Stimulated activated CD8-positive, alpha-beta memory T cell treated with anti-CD3 and anti-CD28 coated beads, Interleukin-2, amount 100 ng/mL, for 1 hour (primary cell): ENCODE results near the gene CACNB4.

Experiments
- DNase-seq, 2 donors: peaks; one replicate each; pipeline ENCODE4 v3.0.0-alpha.2; 2020; ENCODE audit warnings: low read depth in 2 of 2

CACNB4 gene

DNA sequence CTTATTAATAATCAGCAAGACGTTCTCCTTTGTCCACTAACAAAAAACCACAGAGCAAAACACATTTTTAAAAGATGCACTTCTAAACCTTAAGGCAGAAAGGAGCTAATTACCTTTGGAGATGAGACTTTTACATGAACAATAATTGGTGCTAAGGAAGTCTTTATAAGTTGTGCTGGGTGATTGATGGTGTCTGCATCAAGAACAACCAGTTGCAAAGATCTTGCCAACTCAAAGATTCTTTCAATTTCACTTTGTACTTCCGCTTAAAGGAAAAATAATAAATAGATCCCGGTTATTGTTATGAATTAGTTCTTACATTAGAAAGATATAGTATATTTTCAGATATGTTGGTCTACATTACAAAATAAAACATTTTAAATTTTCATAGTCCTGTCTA lies 243.7 kb downstream of the CACNB4 start:
- DNase-seq: no peak

DNA sequence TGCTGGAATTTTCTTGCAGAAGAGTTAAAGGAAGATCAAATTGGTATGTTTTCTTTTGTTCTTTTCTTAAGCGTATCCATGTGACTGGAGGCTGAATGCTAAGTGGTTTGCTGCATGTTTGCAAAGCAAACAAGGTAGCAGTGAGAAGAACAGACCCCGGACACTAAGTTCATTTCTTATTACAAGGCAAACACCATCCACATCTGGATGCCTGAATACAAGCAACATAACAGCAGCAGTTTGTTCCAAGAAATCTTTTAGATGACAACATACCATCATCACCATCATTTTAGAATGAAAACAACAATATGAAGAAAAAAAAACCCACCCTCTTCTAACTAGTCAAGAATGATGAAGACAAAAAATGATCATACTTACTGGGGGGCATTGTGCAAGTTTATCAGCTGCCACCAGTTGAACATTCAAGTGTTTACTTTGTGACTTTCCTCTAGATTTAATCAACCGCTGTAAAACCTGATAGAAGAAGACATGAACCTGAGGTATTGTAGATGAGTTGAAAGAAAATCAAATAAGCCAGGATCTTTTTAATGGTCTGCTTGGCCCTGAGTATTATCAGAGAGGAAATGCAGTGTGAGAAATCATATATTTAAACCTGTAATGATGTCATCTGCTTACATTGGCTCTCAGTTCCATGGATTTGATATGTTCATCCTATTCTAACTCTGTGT lies 245.6 kb downstream of the CACNB4 start:
- no peak for DNase-seq

DNA sequence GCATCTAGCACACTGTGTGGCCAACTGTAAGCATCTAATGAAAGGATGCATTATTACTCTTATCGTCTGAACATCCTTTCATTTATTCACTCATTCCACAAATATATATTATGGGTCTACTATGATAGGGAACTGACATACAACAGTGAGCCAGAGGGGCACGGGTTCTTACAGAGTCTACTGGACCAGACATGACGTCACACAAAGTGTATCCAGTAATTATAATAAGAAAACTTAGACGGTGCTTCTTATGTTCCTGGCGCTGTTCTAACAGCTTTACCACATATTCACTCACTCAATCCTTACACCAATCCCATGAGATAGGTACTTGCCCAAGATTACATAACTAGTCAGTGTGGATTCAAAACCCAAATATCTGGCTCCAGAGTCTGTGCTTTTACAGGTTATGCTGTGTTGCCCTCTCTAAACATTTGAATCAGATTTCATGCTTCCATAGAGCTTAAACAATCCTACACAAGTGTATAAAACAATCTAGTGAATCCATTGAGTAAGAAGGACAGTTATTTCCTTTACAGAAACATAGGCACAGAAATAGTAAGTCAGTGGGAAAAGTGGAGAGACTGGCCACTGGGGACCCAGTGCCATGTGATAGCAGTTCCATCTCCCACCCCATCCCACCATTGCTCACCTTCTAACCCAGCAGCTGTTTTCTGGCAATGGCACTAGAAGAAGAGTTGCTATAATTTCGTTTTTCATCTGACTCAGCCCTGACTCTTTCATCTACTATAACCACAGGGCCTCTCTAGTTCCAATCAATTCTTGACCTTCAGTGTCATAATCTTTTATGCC lies 246.4 kb downstream of the CACNB4 start:
- DNase-seq: no peak

DNA sequence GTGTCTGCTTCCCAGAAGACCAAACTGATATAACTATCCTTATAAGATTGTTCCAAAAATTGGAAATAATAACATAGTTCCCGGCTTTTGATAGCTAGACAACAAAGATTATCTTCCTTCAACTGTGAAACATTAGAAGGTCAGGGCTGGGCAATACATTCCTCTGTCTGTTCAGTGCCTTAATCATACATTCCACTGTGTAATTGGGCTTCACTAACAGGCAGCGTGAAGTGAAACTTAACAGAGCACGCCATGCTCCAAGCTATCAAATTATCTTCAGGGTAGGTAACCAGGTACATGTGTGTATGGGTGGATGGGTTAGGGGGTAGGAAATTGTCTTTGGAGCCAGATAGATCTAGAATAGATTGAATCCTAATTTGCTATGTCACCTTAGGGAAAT lies 247.1 kb downstream of the CACNB4 start:
- no peak for DNase-seq

DNA sequence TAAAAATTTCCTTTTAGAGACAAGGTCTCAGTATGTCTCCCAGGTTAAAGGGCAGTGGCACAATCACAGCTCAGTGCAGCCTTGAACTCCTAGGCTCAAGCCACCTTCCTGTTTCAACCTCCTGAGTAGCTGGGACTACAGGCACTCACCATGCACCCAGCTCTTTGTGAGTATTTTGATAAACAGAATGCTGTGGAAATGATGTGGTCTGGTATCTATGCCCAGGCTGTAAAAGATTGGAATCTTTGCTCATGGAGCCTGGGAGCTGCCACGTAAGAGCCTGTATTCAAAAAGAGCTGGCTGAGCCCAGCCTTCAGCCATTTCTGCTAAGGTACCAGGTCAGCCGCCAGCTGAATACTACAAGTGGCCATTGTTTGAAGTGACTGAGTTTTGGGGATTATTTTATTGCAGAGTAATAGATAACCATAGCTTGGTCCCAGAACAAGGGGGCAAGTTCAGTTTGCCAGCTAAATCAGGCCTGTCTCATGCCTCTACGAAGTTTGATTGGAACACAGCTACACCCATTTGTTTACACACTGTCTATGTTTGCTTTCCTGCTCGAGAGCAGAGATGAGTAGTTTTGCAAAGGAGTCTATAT lies 249.3 kb downstream of the CACNB4 start:
- DNase-seq: no peak

DNA sequence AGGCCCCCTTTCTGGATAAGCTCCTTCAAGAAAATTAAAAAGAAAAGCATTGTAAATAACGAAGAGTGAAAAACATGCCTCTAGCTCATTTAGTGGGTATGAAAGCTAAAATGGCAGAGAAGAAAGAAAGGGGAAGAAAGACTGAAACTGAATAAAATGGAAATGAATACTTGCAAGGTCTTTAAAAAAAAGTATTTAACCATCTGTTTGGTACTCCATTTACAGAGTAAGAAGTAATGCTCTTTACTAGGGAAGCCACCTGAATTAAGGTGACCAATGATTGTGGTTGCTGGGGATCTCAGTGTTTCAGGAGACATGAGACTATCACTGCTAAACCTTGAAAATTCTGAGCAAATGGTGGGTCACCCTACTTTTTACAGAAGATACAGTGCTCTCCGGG lies 253.0 kb downstream of the CACNB4 start:
- no peak for DNase-seq

DNA sequence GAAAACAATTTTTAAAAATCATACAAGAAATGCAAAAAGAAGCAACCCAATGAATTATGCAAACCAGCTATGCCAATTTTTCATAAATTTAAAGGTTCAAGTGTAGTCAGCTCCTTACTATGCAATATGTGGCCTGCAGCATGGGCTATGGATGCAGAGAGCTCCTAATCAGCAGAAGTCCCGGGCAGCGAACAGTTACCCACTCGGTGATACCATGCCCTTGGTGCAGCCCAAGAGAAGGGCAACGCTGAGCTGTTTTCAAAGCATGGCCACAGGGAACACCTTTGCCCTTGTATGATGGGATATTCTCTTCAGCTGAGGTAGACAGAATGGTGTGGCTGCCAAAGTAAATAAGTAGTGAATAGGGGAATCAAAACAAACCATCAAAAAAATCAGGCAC lies 253.4 kb downstream of the CACNB4 start:
- no peak for DNase-seq

DNA sequence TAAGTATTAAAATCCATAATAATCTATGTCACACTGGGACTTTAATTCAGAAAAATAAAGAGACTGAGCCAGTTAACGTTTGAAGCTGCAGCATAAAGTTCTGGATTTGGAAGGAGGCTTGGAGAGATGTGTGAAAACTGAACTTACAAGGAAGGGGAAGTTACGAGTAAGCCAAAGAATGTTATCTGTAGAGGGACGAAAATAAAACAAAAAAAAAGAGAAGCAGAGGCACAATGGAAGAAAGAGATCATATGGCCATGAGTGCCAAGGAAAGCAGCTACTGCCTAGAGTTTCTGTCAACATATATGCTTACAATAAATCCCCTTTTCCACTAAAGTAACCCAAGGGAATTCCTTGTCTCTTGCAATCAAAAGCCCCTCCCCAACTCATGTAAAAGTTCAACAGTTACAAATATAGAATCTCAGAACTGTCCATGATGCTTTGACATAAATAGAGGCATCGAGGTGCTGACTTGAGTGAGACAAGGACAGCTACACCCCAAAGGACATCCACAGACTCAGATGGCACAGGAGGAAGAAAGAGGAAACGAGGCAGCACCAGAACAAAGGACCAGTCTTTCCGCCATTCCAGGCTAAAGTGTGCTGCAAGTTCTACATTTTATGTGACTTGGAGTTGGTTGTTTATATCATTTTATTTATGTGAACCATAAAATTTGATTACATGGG lies 254.5 kb downstream of the CACNB4 start:
- DNase-seq: no peak

DNA sequence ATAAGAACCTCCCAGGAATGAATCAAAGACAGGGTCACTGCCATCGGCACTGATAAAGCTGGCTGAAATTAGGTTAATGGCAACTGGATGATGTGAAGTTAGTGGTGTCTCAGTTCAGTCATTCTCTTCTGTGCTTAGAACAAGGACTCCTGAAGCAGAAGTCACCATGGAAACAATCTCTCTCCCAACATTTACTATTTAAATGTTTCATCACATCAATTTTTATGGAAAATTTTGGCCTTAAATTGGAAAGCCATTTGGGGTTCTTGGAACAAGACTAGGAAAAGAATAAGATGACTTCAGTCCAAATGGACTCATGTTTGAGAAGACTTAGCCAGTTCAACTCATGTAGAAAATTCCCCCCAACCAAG lies 255.2 kb downstream of the CACNB4 start:
- no peak for DNase-seq

DNA sequence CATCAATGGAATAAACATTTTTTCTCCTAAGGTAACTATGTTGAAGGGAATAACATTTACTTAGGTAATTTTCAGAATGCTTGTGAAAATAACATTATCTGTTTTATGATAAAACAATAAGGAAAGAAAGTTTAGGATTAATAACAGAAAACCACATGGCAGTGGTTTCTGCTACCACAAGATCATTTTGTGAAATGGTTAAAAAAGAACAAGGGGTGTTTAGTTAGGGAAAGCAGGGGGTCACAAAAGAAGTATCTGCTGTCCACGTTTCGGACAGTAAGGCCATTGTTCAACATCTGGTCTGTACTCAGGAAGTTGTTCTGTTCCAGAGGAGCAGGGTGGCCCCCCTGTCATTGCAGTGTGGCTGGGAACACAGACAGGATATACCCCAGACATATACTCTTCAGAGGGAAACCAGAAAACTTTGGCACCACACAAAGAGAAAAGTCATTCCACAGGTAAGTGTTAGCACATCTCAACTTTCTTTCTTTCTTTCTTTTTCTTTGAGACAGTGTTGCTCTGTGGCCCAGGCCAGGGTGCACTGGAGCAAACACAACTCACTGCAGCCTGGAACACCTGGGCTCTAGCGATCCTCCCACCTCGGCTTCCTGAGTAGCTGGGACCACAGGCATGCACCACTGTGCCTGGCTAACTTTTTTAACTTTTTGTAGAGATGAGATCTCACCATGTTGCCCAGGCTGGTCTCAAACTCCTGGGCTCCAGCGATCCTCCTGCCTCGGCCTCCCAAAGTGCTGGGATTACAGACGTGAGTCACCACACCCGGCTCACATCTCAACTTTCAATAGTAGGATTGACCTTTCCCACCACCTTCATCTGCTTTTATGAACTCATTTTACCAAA lies 255.8 kb downstream of the CACNB4 start:
- no peak for DNase-seq

DNA sequence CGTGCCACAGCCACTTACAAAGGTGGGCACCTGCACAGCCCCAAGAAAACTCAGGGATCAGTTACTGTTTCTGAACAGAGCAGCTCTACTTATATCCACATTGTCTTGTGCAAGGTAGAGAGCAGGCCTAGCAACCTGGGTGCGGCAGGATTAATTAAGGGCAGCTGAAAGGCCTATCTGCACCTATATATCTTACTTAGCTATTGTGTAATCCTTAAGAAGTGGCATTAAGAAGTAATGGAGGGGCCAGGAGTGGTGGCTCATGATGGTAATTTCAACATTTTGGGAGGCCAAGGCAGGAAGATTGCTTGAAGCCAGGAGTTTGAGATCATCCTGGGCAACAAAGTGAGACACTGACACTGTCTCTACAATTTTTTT lies 257.8 kb downstream of the CACNB4 start:
- DNase-seq: no peak

DNA sequence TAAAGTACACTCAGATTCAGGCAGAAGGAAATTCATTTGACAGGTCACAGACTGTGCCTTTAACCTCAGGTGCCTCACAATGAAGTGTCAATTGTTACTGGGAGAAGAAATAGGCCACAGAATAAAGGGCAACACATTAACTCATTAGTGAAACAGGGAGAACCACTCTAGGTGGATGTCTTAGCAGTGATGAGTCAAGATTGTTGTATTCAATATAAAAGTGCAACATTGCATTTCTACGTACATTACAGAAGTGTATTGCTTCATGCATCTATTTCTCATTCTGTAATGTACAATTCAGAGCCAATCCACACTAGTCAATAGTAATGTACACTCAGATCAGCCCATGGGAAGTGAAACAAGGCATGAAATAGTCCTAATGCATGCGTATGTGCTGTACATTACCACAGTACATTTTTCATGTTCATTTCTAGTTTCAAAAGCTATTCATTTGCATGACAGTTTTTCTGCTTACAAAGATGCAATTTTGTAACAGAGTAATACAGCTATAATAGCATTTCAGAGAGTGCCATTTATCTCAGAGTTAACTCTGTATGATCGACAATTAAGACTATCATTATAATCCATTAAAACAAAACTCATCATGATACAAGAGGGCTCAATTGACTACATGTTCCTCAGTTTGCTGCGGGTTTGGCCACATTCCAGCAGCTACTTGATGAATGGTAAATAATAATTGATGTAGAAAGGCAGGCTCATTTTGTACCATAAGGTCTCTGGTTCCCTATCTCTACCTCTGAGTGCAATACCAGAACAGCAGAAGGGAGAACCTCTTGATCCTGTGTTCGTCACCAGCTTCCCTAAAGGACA lies 258.4 kb downstream of the CACNB4 start:
- no peak for DNase-seq

DNA sequence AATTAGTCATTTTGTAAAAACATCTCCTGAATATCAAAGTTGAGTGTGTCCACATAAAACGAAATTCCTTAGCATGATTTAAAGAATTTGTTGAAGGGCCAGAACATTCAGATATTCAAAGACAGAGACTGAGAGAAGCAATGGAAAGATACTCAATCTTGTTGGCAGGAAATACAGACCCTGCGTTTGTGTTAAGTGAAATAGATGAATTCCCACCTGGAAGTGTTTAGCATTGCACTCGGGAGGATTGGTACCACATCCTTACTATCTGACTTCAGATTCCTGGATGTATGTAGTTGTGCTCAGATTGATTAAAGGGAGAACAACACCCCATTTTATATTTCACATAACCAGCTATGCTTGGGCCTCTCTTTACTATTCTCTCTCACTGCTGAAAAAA lies 260.9 kb downstream of the CACNB4 start:
- no peak for DNase-seq

DNA sequence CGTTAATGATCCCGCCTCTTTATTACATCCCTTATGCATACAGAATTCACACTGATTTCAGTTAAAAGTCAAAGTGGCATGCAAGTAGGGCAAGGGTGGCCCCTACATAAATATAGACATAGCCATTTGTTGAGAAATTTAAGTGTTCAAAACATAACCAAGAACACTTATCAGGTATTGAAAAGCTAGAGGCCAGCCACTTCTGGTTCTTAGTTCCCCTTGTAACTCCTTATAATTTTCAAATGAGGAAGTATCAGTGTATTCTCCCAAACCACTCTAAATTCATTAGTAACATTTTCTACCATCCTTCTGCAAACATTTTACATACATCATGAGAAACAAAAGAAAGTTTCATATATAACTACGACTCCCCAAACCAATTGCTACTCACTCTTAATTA lies 264.9 kb downstream of the CACNB4 start:
- DNase-seq: no peak

DNA sequence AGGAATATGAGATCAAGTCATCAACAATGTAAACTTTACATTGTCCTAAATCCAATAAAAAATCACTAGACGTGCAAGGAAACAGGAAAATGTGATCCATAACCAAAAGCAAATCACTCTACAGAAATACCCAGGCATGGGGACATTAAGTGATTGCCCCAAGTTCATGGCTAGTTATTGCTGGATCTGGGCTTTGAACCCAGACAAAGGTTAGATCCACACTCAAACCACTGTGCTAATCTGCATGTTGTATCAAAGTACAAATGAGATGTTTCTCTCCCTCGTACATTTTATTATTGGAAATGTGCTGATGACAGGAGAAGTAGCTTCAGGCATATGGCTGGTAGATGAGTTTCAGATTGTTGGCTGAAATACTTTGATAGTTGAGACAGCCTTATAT lies 267.9 kb downstream of the CACNB4 start:
- DNase-seq: no peak

DNA sequence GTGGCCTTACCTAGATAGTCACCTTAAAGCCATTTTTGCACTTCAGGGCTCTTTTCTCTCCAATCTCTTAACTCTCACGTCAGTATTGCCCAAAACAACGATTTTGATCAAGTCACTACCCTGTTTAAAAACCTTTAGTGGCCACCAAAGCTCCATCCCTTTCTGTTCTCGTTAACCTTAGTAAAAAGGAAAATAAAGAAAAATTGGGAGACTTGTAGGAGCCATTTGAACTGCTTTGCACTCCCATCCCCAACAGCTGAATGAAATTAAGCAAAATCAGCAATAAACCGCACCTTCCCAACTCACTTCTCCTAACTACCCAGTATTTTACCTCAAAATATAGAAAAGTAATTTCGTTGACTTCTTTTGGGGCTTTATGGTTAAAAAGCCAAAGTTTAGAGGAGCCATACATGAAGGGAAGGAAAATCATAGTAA lies 269.9 kb downstream of the CACNB4 start:
- DNase-seq: no peak

DNA sequence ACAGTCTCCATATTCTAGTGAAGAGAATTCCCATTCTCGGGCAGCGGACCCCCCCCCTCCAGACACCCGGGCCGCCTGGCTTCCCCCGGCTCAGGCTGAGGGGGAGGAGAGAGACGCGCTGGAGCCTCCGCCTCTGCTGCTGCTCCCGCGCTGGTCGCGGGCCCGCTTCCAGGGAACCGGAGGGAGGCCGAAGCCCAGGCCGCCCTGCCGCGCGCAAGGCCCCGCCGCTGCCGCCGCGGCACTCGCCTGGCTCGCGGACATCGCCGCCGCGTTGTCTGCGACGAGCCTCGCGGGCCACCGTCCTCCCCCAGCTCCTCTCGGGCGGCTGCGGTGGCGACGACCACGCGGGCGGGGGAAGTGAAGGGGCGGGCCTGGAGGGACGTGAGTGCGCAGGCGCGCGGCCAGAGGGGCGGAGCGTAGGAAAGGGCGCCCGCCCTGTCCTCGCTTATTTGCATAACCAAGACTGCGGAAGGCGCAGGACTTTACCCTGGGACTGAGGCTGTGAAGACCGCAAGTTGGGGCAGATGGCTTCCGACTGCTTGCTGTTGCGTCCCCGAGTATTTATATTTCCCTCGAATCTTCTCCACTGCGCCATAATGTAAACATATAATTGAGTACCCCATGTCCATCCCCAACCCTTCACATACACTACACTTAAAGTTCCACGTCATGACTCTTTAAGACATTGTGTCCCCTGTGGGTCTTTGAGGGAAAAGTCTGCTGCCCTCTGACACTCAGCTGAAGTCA lies 270.5 kb downstream of the CACNB4 start, which contains the start of gene ARL5A:
TSS of gene ARL5A (minus strand) at position 279 of the 747 bp plus-strand sequence. CDS start at position 34, 245 bp downstream.
- DNase-seq: peak; percentile 89 to 93

DNA sequence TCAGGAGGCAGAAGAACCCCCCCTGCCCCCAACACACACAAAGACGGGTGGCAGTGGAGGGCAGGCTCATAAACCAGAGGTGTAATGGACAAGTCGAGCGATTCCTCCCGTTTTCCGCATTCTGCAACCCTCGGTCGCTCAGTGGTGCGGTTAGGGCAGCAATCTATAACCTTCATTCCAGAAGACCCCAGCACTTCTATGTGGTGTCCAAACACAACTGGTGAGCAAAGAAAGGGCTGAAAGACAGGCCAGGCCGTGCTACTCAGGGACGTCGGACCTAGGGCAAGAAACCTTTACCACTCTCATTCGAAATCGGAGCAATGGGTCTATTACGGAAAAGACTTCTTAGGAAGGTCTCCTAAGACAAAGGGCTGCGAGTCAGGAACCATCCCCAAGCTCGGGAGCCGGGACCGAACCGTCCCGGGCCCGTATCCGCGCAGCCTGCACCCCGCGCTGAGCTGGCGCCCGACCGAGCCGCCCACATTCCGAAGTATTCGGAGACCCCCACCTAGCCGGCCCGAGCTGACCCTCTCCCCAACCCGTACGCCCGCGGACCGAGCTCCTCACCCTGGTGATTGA lies 271.2 kb downstream of the CACNB4 start:
- no peak for DNase-seq

DNA sequence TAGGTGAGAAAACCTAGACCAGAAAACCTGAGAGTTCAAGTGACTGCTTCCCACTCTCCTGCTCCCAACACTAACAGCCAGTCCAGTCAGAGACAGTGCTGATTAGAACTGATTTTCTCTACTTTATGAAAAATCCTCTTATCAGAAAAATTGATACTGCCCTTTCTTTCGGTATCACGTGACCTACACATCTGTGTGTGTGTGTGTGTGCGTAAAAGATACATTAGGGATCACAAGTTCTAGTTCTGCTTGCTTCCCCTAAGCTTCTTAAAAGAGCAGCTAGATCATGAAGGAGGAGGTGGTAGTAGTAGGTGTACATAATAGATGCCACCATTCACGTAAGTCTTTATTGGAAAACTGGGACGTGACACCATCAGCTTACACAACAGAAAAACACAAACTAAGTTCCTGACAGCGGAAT lies 272.1 kb downstream of the CACNB4 start:
- DNase-seq: no peak
